ENCODE data around the gene BTBD10.

The BTBD10 gene

DNA sequence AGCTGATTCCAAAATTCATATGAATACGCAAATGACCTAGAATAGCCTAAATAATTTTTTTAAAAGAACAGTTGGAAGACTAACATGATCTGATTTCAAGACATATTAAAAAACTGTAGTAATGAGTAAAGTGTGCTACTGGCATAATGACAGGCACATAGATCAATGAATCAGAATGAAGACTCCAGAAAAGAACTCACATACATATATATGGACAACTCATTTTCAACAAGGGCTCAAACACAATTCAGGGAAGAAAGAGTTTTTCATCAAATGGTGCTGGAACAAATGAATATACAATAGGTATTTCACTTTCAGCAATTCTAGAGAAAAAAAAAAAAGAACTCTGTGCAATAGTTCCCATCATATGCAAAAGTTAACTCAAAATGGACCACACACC is 33.7 kb downstream of the BTBD10 start:
- H3K27me3 ChIP-seq (ENCODE audit: low read length): no peaks in the 10 kb centered on the region
- no peak overlapping the region for H3K4me3 ChIP-seq (ENCODE audit: insufficient read depth, low read length, poor library complexity, severe bottlenecking)
- no peak overlapping the region for H2AFZ ChIP-seq (ENCODE audit: low read depth, low read length, severe bottlenecking)
- no peaks in the 10 kb centered on the region for H3F3A ChIP-seq (ENCODE audit: insufficient read depth)
- H3K36me3 ChIP-seq (ENCODE audit: low read length): peaks cover 34% of the 10 kb centered on the region
- H3K27ac ChIP-seq (ENCODE audit: low read depth, low read length): no peak overlapping the region
- no peak overlapping the region for H3K4me2 ChIP-seq (ENCODE audit: low read depth, low read length, poor library complexity, severe bottlenecking)
- no peak overlapping the region for H3K9ac ChIP-seq (ENCODE audit: low read length)
- H3K79me2 ChIP-seq (ENCODE audit: insufficient read depth, low read length): peaks cover 70% of the 10 kb centered on the region
- peaks cover 10% of the 10 kb centered on the region; the same call in 1 of the 2 replicates for H3K9me3 ChIP-seq (ENCODE audit: insufficient read depth, low read length)
- TF ChIP-seq, protein P1, sequence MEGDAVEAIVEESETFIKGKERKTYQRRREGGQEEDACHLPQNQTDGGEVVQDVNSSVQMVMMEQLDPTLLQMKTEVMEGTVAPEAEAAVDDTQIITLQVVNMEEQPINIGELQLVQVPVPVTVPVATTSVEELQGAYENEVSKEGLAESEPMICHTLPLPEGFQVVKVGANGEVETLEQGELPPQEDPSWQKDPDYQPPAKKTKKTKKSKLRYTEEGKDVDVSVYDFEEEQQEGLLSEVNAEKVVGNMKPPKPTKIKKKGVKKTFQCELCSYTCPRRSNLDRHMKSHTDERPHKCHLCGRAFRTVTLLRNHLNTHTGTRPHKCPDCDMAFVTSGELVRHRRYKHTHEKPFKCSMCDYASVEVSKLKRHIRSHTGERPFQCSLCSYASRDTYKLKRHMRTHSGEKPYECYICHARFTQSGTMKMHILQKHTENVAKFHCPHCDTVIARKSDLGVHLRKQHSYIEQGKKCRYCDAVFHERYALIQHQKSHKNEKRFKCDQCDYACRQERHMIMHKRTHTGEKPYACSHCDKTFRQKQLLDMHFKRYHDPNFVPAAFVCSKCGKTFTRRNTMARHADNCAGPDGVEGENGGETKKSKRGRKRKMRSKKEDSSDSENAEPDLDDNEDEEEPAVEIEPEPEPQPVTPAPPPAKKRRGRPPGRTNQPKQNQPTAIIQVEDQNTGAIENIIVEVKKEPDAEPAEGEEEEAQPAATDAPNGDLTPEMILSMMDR (IDR thresholded peaks at IDR 0.05; ENCODE audit: insufficient read depth, low read length, poor library complexity, severe bottlenecking): no peak
- TF ChIP-seq EZH2phosphoT487 (conservative IDR thresholded peaks at IDR 0.05; ENCODE audit: low read length): no peak
- H4K20me1 ChIP-seq (ENCODE audit: low read depth, low read length): no peaks in the 10 kb centered on the region
- H3K9me2 ChIP-seq (replicated peaks; ENCODE audit: insufficient read depth, low read length): no peaks in the 10 kb centered on the region

DNA sequence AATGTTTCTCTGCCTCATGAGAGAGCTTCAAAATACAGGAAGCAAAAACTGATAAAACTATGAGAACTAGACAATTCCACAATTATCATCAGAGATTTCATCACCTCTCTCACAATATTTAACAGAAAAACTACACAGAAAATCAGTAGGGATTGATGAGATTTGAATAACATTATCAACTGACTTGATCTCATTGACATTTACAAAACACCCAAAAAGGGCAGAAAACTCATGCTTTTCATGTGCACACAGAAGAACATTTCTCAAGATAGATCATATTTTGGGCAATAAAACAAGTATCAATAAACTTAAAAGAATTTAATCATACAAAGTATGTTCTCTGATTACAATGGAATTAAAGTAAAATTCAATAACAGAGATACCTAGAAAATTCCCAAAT is 35.6 kb downstream of the BTBD10 start:
- Histone ChIP-seq H3K4me2 (ENCODE audit: low read depth, low read length, poor library complexity, severe bottlenecking) (no peak overlapping the region), H3K4me3 (ENCODE audit: insufficient read depth, low read length, poor library complexity, severe bottlenecking) (no peak overlapping the region), H4K20me1 (ENCODE audit: low read depth, low read length) (no peaks in the 10 kb centered on the region), H3K79me2 (ENCODE audit: insufficient read depth, low read length) (peaks cover 86% of the 10 kb centered on the region), H3K9ac (ENCODE audit: low read length) (no peak overlapping the region), H3F3A (ENCODE audit: insufficient read depth) (no peaks in the 10 kb centered on the region), H3K27me3 (ENCODE audit: low read length) (no peaks in the 10 kb centered on the region), H3K9me3 (ENCODE audit: insufficient read depth, low read length) (peaks cover 10% of the 10 kb centered on the region; the same call in 1 of the 2 replicates), H2AFZ (ENCODE audit: low read depth, low read length, severe bottlenecking) (no peak overlapping the region), H3K9me2 (replicated peaks; ENCODE audit: insufficient read depth, low read length) (no peaks in the 10 kb centered on the region), H3K27ac (ENCODE audit: low read depth, low read length) (no peak overlapping the region), H3K36me3 (ENCODE audit: low read length) (peaks cover 33% of the 10 kb centered on the region)
- no peak for TF ChIP-seq EZH2phosphoT487 (conservative IDR thresholded peaks at IDR 0.05; ENCODE audit: low read length)
- TF ChIP-seq, protein P1 (IDR thresholded peaks at IDR 0.05; ENCODE audit: insufficient read depth, low read length, poor library complexity, severe bottlenecking): no peak

DNA sequence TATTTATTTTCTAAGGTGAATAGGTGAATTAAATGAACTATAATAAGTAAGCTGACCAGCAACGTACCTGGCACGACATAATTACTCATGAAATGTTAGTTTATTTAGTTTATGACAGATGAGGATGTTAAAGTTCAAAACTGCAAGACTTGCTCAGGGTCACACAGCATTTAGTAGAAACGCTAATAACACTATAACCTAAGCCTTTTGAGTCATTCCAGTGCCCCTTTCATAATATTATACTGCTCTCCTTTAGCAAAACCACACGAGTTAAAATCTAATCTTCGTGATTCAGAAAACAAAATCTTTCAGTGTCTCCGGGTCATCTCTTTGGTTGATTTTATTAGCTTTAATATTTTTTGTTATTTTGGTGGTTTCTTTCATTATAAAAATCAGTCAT is 39.6 kb downstream of the BTBD10 start:
- Histone ChIP-seq H3F3A (ENCODE audit: insufficient read depth) (no peaks in the 10 kb centered on the region), H3K79me2 (ENCODE audit: insufficient read depth, low read length) (peaks cover 55% of the 10 kb centered on the region; the same call in 1 of the 2 replicates), H3K9me2 (replicated peaks; ENCODE audit: insufficient read depth, low read length) (no peaks in the 10 kb centered on the region), H3K36me3 (ENCODE audit: low read length) (peaks cover 18% of the 10 kb centered on the region), H3K9me3 (ENCODE audit: insufficient read depth, low read length) (peaks cover 4% of the 10 kb centered on the region; the same call in 1 of the 2 replicates), H4K20me1 (ENCODE audit: low read depth, low read length) (no peaks in the 10 kb centered on the region), H3K9ac (ENCODE audit: low read length) (no peak overlapping the region), H3K4me3 (ENCODE audit: insufficient read depth, low read length, poor library complexity, severe bottlenecking) (no peak overlapping the region), H2AFZ (ENCODE audit: low read depth, low read length, severe bottlenecking) (no peak overlapping the region), H3K27me3 (ENCODE audit: low read length) (no peaks in the 10 kb centered on the region), H3K27ac (ENCODE audit: low read depth, low read length) (no peak overlapping the region), H3K4me2 (ENCODE audit: low read depth, low read length, poor library complexity, severe bottlenecking) (no peak overlapping the region)
- TF ChIP-seq, protein P1 (IDR thresholded peaks at IDR 0.05; ENCODE audit: insufficient read depth, low read length, poor library complexity, severe bottlenecking): no peak
- no peak for TF ChIP-seq EZH2phosphoT487 (conservative IDR thresholded peaks at IDR 0.05; ENCODE audit: low read length)
